ENCODE results near the gene YBEY. TPM values are rescaled to one million over a fixed set of nuclear protein-coding genes. Genes with fewer than 3 reads are reported as not detected.

The YBEY gene
- total and polyA plus RNA-seq, 2 of the 8 experiments (the other 6 are each of a cell fraction or from before 2014, with no cell fraction given) = 26.9 to 31.9 TPM

DNA sequence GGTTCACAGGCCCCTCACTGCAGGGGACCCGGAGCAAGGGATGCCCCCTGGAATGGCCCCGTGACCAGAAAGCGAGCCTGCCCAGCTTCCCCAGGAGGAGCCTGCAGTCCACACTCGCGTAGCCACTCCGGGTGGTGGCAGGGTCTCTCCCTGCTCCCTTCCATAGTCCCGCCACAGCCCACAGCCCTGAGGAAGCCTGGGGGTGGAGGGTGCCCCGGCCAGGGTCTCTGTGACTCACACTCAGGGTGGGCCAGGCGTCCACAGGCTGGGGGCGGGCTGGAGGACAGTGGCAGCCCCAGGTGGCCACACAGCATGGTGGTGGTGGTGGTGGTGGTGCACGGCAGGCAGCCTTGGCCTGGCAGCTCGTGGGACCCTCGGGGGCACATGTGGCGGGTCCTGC lies 15.6 kb downstream of the YBEY start:
- TF ChIP-seq MAFK (IDR thresholded peaks at IDR 0.05; ENCODE audit: low read depth, low read length) = no peak
- TF ChIP-seq SP1 (IDR thresholded peaks at IDR 0.05; ENCODE audit: low read depth, low read length) = no peak
- no peak for TF ChIP-seq NRF1 (IDR thresholded peaks at IDR 0.05; ENCODE audit: low read depth, low read length)
- no peak for TF ChIP-seq TBP (IDR thresholded peaks at IDR 0.05; ENCODE audit: low read depth, low read length)
- TF ChIP-seq SIRT6 (IDR thresholded peaks at IDR 0.05; ENCODE audit: low read length) = no peak
- TF ChIP-seq HDAC6 (IDR thresholded peaks at IDR 0.05; ENCODE audit: low read depth, low read length) = no peak
- TF ChIP-seq ASH2L (IDR thresholded peaks at IDR 0.05; ENCODE audit: low read length) = no peak
- no peak for TF ChIP-seq POLR2A (IDR thresholded peaks at IDR 0.05; ENCODE audit: control extremely low read depth in 1 of 2, low read depth in 2 of 2, low read length in 2 of 2)
- TF ChIP-seq SIN3A (conservative IDR thresholded peaks at IDR 0.05 in 1 of 2, IDR thresholded peaks at IDR 0.05 in 1 of 2; ENCODE audit: low read depth in 1 of 2, low read length in 2 of 2) = no peak
- no peak overlapping the region for H4K5ac ChIP-seq (ENCODE audit: insufficient read length, low read depth, low read length)
- ChIA-PET POLR2A (ENCODE audit: partially characterized antibody) (interaction anchor here (1.1 to 5.0 kb wide), 5 partner anchors 9 to 21 kb away, joined by 3 to 24 read pairs (median 8); partner anchors contain the start of genes C21orf58 and PCNT), CTCF (ENCODE audit: partially characterized antibody) (interaction anchor here (1.3 kb wide), 1 partner anchor 9 kb away, joined by 3 read pairs; no protein-coding TSS in a partner anchor)
- H2AK5ac ChIP-seq (ENCODE audit: low read depth, low read length) = no peak overlapping the region
- no peak overlapping the region for H3K4me2 ChIP-seq (ENCODE audit: insufficient read depth in 1 of 2, low read depth in 2 of 2, low read length in 2 of 2)
- no peak overlapping the region for H3K23ac ChIP-seq (ENCODE audit: insufficient read length)
- H2AFZ ChIP-seq (ENCODE audit: low read length) = no peak overlapping the region
- H3K23me2 ChIP-seq (ENCODE audit: low read depth, low read length) = peaks cover 3% of the 10 kb centered on the region; the same call in 1 of the 2 replicates
- 94% methylated on average over 8 of the region's 14 CpGs; no CpG with 5 or more reads in 1 of the 2 experiments for WGBS, 2 experiments (ENCODE audit: extremely low coverage in 1 of 2, insufficient coverage in 1 of 2, insufficient read length in 1 of 2, insufficient replicate concordance in 2 of 2, low coverage in 1 of 2, low lambda C conversion rate in 2 of 2, missing lambda C conversion rate in 1 of 2)
- FAIRE-seq (no peak), DNase-seq (ENCODE audit: low read depth in 1 of 2, low spot score in 2 of 2) (no peak)
- H3K9me3 ChIP-seq (ENCODE audit: insufficient read depth in 2 of 2, low read depth in 1 of 2, low read length in 1 of 2) = no peaks in the 10 kb centered on the region; a peak in 1 of 4 replicates
- H4K91ac ChIP-seq (replicated peaks; ENCODE audit: insufficient read length, low read length) = no peak overlapping the region
- H2BK5ac ChIP-seq (ENCODE audit: low read depth, low read length) = no peak overlapping the region
- no peak overlapping the region for H2BK15ac ChIP-seq (ENCODE audit: low read length)
- no peak overlapping the region for H3K4me3 ChIP-seq (ENCODE audit: extremely low read depth in 1 of 4, insufficient read depth in 2 of 4, low read depth in 3 of 4, low read length in 4 of 4)
- no peak overlapping the region for H3K27ac ChIP-seq (ENCODE audit: low read depth, low read length)
- no peak overlapping the region for H3K9ac ChIP-seq (replicated peaks in 1 of 4; ENCODE audit: extremely low read depth in 1 of 4, low read depth in 3 of 4, low read length in 3 of 4)
- H3K27me3 ChIP-seq (replicated peaks in 1 of 4; ENCODE audit: control insufficient read depth in 3 of 4, extremely low read depth in 1 of 4, insufficient read depth in 3 of 4, low read length in 3 of 4) = peaks cover 0 to 3% (median 0%) of the 10 kb centered on the region in 4 experiments; a peak in 1 of 7 replicates
- no peak overlapping the region for H3K56ac ChIP-seq (replicated peaks; ENCODE audit: insufficient read length, low read depth, low read length)
- H4K8ac ChIP-seq (ENCODE audit: extremely low read depth, insufficient read depth, low read length) = no peak overlapping the region; the same call in 1 of the 2 replicates
- no peaks in the 10 kb centered on the region; a peak in 1 of 7 replicates for H3K4me1 ChIP-seq (replicated peaks in 1 of 4; ENCODE audit: control insufficient read depth in 3 of 4, insufficient read depth in 4 of 4, low read length in 3 of 4)
- H2BK12ac ChIP-seq (ENCODE audit: low read depth, low read length) = no peak overlapping the region
- H2BK20ac ChIP-seq (ENCODE audit: low read length) = no peak overlapping the region
- H3K4ac ChIP-seq (replicated peaks; ENCODE audit: insufficient read length, low read depth, low read length) = no peak overlapping the region
- H3K79me2 ChIP-seq (ENCODE audit: control insufficient read depth in 1 of 2, insufficient read depth in 2 of 2, low read length in 2 of 2) = no peaks in the 10 kb centered on the region
- no peak overlapping the region for H3K18ac ChIP-seq (ENCODE audit: extremely low read depth, low read length)
- H3K36me3 ChIP-seq (ENCODE audit: control insufficient read depth in 2 of 4, insufficient read depth in 4 of 4, low read length in 3 of 4) = peaks cover 2 to 32% (median 17%) of the 10 kb centered on the region in 4 experiments; a peak in 6 of 8 replicates
- no peak overlapping the region for H3K14ac ChIP-seq (ENCODE audit: insufficient read length)
- H4K20me1 ChIP-seq (replicated peaks in 1 of 2; ENCODE audit: control insufficient read depth in 1 of 2, insufficient read depth in 2 of 2, low read length in 2 of 2) = peaks cover 0 to 4% of the 10 kb centered on the region in 2 experiments
- no peak overlapping the region for H2BK120ac ChIP-seq (replicated peaks; ENCODE audit: low read depth, low read length)
- no peaks in the 10 kb centered on the region for H3K79me1 ChIP-seq (ENCODE audit: low read depth, low read length)

Data from H1 (cell line).